GM19043 (cell line): ENCODE results near the gene IGFL3.
"Not testable (repeated sequence)": the region's sequence is repeated elsewhere in the genome, so short reads cannot be mapped to it uniquely, and the experiment has no call there.

Source experiments
- ATAC-seq: cut with Tn5 transposase; IDR thresholded peaks from one replicate; pipeline ENCODE4 v1.9.1; 2021; ENCODE audit warnings: low read depth; ENCODE audit not compliant: unreplicated experiment

IGFL3 gene

DNA sequence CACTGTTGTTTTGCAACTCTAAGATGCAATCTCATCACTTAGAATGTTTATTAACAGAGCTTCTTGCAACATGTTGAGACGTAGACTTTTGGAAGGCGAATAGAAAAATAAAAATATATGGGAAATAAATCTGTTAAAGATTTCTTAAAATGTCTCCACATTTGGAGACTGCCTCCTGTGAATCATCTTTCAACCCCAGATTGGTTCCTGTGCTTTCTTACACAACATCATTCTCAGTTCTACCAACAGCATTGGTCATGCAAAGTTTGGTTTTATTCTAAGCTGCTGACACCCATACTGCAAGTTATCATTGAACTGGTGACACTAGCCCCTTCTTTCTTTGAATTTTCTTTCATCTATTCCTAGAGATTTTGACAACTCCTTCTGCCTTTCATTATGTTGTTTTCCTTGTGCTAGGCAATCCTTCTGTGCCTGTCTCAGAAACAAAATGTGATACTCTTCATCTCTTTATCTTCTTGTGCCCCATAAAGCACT lies 1.6 kb upstream of the IGFL3 start:
- ATAC-seq: no peak

DNA sequence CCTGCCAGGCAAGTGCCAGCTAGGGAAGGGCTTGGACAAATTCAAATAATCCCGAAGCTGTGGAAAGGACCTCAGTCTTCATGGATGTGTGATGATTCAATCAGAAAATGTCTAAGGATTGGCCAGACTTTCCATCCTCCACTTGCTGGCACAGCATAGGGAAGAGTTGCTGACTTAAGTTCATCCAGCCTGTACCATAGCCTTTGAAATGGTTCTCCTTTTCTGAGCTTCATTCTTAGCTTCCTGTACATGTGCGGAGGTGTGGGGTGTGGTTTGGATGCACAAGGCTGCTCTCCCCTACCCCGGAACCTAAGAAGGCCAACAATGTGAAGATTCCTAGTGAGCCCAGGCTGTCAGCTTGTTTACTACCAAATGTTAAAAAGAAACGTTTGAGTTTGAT lies 959 bp upstream of the IGFL3 start:
- ATAC-seq: no peak

DNA sequence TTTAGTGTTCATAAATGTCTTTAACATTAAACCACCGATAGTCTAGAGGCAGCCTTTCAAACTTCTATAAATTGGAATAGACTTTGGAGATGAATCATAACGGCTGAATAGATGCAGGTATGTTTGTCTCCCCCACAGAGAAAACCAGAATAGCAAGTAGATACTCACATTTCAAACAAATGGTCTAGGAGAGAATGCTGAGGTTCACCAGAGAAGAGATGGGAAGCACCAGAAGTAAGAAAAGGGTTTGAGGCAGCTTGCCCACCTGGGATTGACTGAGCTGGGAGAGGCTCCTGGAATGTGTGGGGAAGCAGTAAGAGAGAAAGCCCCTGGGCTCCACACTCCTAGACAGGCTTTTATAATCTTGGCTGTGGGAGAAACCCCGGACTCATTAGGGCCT lies 6.4 kb downstream of the IGFL3 start:
- no peak for ATAC-seq

DNA sequence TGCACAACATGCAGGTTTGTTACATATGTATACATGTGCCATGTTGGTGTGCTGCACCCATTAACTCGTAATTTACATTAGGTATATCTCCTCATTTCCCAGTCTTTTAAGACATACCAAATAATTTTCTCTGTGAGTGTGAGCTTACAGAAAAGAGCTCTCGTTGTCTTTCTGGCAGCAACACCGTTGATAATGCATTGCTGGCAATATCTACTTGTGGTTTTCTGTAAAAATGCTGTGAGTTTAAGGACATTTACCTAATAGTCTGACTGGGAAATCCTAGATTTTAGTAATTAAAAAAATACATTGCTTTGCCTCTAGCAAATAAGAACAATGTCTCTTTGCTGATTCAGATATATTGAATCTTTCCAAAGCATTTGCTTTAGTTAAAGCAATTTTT lies 8.4 kb downstream of the IGFL3 start:
- no peak for ATAC-seq

DNA sequence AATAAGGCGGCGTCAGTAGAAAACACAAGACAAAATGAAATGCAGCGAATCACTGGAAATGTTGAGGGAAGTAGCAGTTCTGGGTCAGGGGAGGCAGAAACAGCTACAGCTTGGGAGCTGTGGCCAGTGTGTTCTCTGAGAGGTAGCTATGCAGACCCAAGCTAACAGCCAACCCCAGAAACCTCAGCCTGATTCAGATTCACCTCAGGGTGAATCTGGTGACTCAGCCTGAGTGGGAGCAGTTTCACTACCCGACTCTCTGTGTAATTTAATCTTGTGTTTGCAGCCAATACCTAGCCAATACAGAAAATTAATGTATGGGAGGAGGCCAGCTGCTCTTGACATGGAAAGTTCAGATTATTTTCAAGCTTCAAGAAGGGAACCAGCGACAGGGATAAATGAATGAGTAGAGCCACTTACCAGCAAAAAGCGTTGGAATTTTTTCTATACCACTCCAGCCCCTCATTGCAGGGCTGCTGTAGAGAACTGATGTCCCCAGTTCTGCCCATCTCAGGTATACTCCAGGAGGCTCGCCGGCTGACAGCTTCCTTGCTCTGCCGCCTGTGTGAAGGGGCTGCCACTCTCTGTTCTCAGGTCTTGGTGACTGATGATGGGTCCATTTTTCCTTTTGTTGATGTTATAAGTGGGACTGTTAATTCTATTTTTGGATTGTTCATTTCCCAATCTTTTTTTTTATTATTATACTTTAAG lies 8.9 kb downstream of the IGFL3 start:
- no peak for ATAC-seq

DNA sequence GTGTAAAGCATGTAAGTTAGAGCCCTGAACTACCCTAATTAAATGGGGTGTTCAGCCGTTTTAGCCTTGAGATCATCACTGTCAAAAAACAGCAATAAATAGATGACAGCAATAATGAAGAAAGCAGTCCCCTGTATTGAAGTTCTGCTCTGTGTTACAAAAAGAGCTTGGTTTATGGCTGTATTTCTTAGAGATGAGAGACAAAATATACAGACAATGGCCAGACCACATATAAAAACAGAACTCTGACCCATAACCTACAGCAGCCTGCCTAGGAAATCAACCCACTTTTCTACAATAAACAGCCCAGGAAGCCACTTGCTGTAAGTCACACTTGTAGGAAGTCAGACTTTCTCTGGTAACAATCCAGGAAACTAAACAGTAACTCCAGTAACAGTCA lies 10.8 kb downstream of the IGFL3 start:
- no peak for ATAC-seq

DNA sequence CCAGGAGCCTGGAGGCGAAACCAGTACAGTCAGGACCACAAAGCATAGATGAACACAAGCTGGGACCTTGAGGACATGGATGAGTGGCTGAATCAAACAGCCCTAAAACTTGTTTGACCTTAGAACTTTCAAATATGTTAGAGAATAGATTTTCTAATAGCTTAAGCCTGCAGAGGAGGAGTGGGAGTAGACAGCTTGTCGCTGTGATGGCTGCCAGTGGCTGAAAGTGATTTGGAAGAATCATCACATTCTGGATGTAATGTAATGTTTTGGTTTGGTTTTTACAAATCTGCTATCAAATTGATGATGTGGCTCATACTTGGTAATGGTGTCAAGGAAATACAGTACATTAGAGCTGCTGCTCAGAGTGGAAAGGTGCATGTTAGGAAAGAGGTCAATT lies 12.0 kb downstream of the IGFL3 start:
- no peak for ATAC-seq

DNA sequence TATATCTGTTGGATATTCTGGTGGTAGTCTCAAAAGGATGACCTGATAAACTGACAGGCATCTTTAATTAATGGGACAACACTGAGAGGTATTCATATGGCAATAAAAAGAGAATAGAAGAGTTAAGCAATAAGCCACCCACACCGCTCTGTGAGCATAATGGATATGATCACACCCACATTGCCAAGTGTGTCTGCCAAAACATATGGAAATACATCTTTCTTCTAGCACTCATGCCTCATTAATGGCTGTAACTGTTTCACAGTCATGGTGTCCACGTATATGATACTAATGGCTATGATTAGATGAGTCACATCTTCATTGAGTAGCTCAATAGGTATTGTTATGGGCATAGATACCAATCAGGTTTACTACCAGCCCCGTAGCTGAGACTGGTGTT lies 13.1 kb downstream of the IGFL3 start:
- ATAC-seq: no peak

DNA sequence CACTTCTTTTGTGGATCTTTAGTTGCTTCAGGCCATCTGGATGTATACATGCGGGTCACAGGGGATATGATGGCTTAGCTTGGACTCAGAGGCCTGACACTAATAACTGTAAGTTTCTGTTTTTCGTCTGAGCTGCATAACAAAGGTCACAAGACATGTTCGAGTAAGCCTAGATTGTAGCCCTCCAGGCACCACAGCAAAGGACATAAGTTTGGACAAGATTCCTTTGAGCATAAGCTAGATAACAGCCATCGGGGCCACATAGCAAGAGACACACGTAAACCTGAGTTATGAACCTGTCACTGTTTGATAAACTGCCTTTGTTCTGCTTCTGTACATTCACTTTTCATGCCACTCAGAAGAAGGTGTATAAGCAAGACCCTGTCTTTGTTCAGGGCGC lies 14.6 kb downstream of the IGFL3 start:
- ATAC-seq: no peak

DNA sequence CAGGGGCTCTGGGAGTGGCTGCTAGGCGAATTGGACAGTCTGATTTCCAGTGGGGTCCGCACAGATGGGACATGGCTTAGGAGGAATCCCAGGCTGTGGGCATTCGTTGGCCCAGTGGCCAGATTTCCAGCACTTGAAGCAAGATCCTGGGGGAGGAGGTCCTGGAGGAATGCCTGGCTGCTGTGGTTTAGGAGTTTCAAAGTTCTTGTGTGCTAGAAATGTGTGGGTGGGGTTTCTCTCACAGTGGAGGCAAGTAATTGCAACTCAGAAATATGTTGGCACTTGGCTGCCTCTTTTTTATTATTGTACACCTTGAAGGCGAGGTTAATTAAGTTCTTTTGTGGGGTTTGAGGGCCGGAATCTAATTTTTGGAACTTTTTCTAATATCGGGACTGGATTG lies 17.1 kb downstream of the IGFL3 start:
- ATAC-seq: no peak

DNA sequence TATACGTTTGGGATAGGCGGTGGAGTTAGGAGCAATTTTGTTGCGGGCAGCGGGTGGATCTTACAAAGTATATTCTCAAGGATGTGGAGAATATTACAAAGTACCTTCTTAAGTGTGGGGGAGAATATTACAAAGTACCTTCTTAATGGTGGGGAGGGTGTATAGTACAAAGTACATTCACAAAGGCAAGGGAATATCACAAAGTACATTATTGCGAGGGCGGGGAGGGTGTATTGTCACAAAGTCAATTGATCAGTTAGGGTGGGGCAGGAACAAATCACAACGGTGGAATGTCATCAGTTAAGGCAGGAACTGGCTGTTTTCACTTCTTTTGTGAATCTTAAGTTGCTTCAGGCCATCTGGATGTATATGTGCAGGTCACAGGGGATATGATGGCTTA lies 22.2 kb downstream of the IGFL3 start:
- ATAC-seq: not testable (repeated sequence)

DNA sequence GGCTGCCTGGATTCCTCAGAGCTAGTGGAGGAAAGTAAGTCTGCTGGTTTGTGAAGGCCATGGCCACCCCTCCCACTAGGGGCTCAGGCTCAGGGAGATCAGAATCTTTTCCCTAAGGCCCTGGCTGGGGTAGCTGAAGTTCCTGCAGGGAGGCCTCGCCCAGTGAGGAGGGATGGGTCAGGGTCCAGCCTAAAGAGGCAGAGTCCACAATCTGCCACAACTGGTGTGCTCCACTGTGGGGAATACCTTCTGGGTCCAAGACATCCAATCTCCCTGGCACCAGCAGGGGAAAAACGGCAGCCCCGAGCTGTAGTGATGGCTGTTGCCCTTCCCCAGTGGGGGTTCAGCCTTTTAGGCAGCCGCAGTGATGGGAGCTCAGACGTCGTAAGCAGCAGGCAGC lies 23.2 kb downstream of the IGFL3 start:
- ATAC-seq: no peak

DNA sequence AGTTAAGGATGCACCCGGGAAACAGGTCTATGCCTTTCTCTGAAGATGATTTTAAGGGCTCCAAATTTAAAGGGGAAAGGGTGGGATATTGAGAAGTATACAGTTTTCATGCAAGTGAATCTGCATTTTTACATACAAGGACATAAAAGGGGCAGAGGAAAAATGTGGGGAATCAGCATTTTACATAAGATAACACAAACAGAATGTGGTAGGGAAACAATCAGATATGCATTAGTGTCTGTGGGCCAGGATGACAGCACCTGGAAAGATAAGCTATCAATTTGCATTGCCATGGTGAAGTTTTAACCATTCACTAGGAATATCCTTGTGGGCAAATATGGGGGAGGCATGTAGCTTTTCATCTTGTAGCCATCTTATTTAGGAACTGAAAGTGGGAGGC lies 24.1 kb downstream of the IGFL3 start:
- ATAC-seq: no peak

DNA sequence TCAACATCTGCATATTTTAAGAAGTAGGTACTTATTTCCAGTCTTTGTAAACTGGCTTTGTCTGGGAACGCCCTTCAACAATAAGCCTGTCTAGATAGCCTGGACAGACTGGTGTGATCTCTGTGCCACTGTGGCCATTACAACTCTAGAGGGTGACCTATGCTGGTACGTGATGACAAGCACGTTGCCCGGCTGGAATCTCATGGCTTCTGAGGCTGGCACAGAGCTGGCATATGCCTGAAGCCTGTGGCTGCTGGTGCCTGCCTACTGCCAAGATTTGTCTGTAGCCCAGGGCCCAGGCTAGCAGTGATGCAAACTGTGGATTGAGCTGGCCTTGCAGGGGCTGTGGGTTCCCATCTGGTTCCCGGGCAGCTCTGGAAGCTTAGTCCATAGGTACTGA lies 34.0 kb downstream of the IGFL3 start:
- ATAC-seq: no peak

DNA sequence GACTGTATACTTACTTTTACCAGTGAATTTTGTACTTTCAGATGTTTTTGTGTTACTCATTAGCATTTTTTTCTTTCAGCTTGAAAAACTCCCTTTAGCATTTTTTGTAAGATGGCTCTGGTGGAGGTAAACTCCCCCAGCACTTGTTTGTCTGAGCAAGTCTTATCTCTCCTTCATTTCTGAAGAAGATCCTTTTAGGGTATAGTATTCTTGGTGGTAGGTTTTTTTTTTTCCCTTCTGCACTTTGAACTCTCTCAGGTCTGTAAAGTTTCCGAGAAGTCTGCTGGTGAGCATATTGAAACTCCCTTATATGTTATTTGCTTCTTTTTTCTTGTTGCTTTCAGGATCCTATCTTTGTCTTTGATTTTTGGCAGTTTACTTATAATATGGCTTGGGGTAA lies 35.1 kb downstream of the IGFL3 start:
- no peak for ATAC-seq

DNA sequence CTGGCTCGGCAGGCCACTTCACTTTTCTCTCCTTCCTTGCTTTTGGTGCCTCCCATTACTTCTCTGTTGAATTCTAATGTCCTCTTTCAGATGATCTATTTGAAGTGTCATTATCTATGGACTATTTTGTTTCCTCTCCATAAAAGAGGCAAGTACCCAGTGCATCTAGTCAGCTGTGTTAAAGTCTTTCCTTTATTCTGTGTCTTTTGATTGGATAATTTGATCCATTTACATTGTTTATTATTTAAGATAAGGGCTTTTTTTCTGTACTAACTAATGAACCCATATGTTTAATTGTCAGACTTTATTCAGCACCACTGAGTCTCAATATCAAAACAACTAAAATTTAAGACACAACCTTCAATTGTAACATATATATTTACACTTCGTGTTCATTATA lies 36.4 kb downstream of the IGFL3 start:
- no peak for ATAC-seq

DNA sequence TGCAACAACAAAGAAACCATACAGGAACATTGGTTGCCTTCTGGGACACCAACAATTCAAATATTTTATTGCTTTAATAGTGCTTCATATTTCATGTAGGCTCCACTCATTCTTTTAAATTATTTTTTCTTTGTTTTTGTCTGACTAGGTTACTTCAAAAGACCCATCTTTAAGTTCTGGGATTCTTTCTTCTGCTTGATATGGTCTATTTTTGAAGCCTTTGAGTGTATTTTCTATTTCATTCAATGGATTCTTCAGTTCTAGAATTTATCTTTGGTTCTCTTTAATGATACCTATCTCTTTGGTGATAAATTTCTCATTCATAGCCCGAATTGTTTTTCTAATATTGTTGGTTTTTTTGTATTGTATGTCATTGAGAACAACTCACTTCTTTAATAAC lies 38.6 kb downstream of the IGFL3 start:
- ATAC-seq: no peak

DNA sequence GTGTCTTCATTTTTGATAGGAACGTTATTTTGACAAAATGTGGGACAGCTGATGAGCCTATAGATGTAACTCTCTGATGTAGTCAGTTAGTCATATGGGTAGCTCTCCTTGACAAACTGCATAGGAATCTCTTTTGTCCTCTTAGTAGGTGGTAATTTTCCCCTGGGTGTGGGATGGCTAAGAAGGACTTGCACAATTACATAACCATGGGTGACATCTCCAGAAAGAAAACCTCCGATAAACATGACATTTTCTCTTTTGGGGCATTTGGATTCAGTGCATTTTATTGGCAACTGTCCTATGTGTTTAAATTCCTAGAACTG lies 41.8 kb downstream of the IGFL3 start:
- no peak for ATAC-seq

DNA sequence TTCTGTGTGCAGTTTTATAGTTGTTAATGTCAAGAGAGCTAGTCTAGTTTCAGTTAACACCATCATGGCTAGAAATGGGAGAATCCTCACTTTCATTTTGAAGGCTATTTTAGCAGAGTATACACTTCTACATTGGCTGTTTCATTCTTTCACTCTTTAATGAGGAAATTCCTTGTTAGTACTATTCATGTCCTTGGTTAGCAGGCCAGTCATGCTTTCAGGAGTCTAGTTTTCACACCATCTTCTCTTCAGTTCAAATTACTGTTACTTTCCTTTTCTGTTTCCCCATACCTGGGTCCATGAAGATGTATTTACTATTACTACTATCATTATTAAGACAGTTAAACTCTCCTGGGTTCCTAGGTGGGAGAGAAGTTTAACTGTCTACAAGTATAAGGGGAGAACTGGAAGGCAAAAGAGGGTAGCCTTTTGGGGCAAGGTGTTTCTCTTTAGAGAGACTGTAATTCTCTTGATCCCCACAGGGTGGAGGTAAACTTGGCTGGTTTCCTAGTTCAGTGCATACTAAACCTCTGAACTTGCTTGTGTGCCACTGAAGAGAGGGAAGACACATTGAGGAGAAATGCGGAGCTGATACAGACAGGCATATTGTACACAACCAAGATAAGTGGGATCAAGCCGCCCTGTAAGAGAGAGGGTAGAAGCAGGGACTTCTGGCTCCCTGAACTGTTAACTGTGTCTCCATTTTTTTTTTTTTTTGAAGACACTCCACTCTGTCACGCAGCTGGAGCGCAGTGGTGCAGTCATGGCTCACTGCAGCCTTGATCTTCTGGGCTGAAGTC lies 42.4 kb downstream of the IGFL3 start:
- ATAC-seq: no peak

DNA sequence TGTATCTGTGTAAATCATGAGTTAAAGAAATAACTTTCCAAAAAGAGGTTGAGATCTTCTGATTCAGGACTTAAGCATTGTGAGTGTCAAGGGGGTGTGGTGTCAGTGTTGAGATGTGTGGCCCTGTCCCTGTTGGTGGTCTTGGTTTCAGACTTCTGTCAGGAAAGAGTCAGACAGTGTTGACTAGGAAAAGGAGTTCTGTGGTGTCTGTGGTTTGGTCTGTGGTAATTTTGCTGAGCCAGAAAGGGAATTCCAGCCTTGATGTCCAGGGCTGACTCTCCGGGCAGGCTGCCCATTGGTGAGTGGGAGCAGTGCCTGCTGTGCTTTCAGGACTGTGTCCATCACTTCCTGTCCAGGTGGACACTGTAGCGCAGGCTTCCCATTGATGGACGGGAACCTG lies 43.9 kb downstream of the IGFL3 start:
- no peak for ATAC-seq

DNA sequence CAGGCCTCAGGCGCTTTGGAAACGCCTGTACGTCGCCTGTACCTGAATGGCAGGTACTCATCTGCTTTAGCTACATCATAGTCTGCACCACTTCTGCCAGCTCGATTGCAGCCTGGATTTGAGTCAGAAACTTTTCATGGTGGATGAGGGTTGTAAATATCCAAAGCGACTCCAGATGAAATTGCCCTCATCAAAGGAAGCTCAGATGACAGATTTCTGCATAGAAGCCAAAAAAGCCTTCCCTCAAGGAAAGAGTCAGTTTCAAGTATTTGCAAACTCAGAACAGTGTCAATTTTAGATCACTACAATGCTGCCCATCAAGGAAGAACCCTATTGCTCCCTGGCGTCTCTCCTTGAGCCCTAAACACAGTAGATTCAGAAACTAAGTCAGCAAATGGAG lies 44.9 kb downstream of the IGFL3 start:
- no peak for ATAC-seq

DNA sequence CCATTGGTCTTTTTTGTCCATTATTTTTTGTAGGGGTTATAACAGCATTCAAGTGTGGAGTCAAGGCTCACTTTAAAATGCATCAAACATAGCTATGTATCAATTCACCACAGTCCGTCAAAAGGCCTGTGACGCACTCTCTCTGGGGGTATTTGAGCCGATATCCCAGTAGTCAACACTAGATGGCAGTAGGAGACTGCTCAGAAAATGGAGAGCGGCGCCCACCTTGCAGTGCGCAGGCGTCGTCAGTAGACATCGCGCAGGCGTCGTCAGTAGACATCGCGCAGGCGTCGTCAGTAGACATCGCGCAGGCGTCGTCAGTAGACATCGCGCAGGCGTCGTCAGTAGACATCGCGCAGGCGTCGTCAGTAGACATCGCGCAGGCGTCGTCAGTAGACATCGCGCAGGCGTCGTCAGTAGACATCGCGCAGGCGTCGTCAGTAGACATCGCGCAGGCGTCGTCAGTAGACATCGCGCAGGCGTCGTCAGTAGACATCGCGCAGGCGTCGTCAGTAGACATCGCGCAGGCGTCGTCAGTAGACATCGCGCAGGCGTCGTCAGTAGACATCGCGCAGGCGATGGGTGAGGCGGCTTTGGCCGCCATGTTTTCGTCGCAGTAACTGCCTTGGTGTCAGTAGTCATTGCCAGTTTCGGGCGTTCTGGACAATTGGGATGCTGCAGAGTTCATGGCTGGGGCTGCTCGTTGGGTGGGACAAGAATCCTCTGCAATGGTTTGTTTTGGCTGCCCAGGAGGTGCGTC lies 45.7 kb downstream of the IGFL3 start:
- ATAC-seq: not testable (repeated sequence)
